Bronchial epithelial cell (primary cell): Measurements from ENCODE around the gene GUCY2D. TPM values are rescaled to one million over a fixed set of nuclear protein-coding genes. Genes with fewer than 3 reads are reported as not detected.

Experiments
- DNase-seq: peaks from one replicate; pipeline ENCODE4 v3.0.0-alpha.2; 2010; ENCODE audit warnings: low read depth
- FAIRE-seq: peaks from 2 replicates; lab custom pipeline; 2011; peaks lifted over from hg19 to GRCh38; lab: Jason Lieb, UNC
- H3K27me3 ChIP-seq: 2 replicates; pipeline ENCODE4 v1.5.1; 2011; ENCODE audit warnings: low read length; ENCODE audit not compliant: control insufficient read depth, insufficient read depth
- H3K36me3 ChIP-seq: 2 replicates; pipeline ENCODE4 v1.5.1; 2011; ENCODE audit warnings: low read length; ENCODE audit not compliant: control insufficient read depth, insufficient read depth
- H3K4me3 ChIP-seq: 2 replicates; pipeline ENCODE4 v1.5.1; 2011; ENCODE audit warnings: mild to moderate bottlenecking, low read depth, low read length, control low read depth
- CTCF ChIP-seq: IDR thresholded peaks from 2 replicates; pipeline ENCODE4 v1.5.1; 2011; ENCODE audit warnings: mild to moderate bottlenecking, moderate library complexity, low read length, control low read depth, inconsistent platforms; ENCODE audit not compliant: insufficient read depth, severe bottlenecking
- total RNA-seq: library from RNA; depleted of rRNA; stranded (reverse); fragments of >200 nt; gene quantifications from 2 replicates; pipeline ENCODE4 v1.2.1, GENCODE V29; 2014

Gene GUCY2D
- total RNA-seq, 1 donor from 2014 or later = not detected

- no peak for TF ChIP-seq CTCF
- H3K27me3 ChIP-seq = peaks cover 2% of the 10 kb centered on the region
- no peak for DNase-seq
Measured at GRCh38 chr17:8015957-8016631, 13.7 kb downstream of the GUCY2D start.

GRCh38 chr17:8016632-8017424 lies 14.4 kb downstream of the GUCY2D start:
- H3K36me3 ChIP-seq = no peaks in the 10 kb centered on the region
- H3K27me3 ChIP-seq = peaks cover 2% of the 10 kb centered on the region
- DNase-seq = peak; percentile 60
- H3K4me3 ChIP-seq = peak overlapping the region; percentile 51
- TF ChIP-seq CTCF = peak; percentile 91
- peak; percentile 32 for FAIRE-seq

More at GRCh38 chr17:8015957-8016631, 13.7 kb downstream of the GUCY2D start:
- no peak for FAIRE-seq
- H3K36me3 ChIP-seq = no peaks in the 10 kb centered on the region
- peak overlapping the region; percentile 51 for H3K4me3 ChIP-seq

- TF ChIP-seq CTCF = no peak
- Histone ChIP-seq H3K27me3 (peaks cover under 1% of the 10 kb centered on the region), H3K4me3 (no peak overlapping the region), H3K36me3 (no peaks in the 10 kb centered on the region)
- no peak for DNase-seq
- no peak for FAIRE-seq
Measured at GRCh38 chr17:8018436-8018835, 16.0 kb downstream of the GUCY2D start.

GRCh38 chr17:8019166-8019565 lies 16.8 kb downstream of the GUCY2D start:
- no peak for TF ChIP-seq CTCF
- H3K4me3 ChIP-seq = no peak overlapping the region
- peak; percentile 97 for FAIRE-seq
- peak; percentile 92 for DNase-seq
- no peaks in the 10 kb centered on the region for H3K36me3 ChIP-seq
- H3K27me3 ChIP-seq = no peaks in the 10 kb centered on the region

GRCh38 chr17:8019665-8020650 lies 17.5 kb downstream of the GUCY2D start:
- Histone ChIP-seq H3K27me3 (no peaks in the 10 kb centered on the region), H3K4me3 (no peak overlapping the region), H3K36me3 (no peaks in the 10 kb centered on the region)
- TF ChIP-seq CTCF = no peak
- no peak for FAIRE-seq
- peak; percentile 91 for DNase-seq
